K562 (cell line): ENCODE measurements around the gene CFAP73. TPM values are rescaled to one million over a fixed set of nuclear protein-coding genes. Genes with fewer than 3 reads are reported as not detected.
"Not testable (repeated sequence)": the region's sequence is repeated elsewhere in the genome, so short reads cannot be mapped to it uniquely, and the experiment has no call there.

ENCODE experiments used
- ATAC-seq: fragments of 200-7000 bp; cut with Tn5 transposase; 3 replicates; pipeline ENCODE4 v1.9.1; 2020; ENCODE audit warnings: moderate library complexity
- BruUV-seq: library from RNA; stranded (reverse); fragments of 400-500 nt; replicated peaks from 2 replicates; lab custom pipeline; 2021; lab: Mats Ljungman, UMichigan
- CTCF ChIA-PET: fragments of 300-600 bp; formaldehyde crosslinking; extraction: SDS; loops from one replicate; lab custom pipeline; 2021; ENCODE audit warnings: low intra/inter-chr PET ratio; lab: Yijun Ruan, JAX
- POLR2A ChIA-PET: fragments of 300-600, 350-650 bp; sonication (Branson Sonifier 250); formaldehyde crosslinking; extraction: SDS; loops from one replicate; lab custom pipeline; 2021; ENCODE audit warnings: antibody characterized with exemption, inconsistent platforms; lab: Yijun Ruan, JAX
- DNase-seq, 4 experiments: peaks; one replicate each; pipeline versions ENCODE4 v3.0.0 to v3.0.0-alpha.2; 2011 to 2018; ENCODE audit warnings: low spot score in 3 of 4, mixed read lengths in 3 of 4; ENCODE audit errors: extremely low read depth in 1 of 4
- FAIRE-seq: peaks from 2 replicates; lab custom pipeline; 2011; peaks lifted over from hg19 to GRCh38; lab: Jason Lieb, UNC
- H2AFZ ChIP-seq: 2 replicates; pipeline ENCODE4 v1.6.0; 2011; ENCODE audit warnings: low read depth, low read length, control low read depth, inconsistent platforms
- H3K27ac ChIP-seq: fragments of 200-600 bp; 3 replicates; pipeline ENCODE4 v1.8.0; 2011; ENCODE audit warnings: low read depth, mild to moderate bottlenecking, control low read depth, inconsistent platforms, low read length, moderate library complexity, mixed read lengths; ENCODE audit errors: extremely low read depth
- H3K27me3 ChIP-seq, 2 experiments: fragments of 300-600 bp in 1 of 2; 2 replicates in 1 of 2; 3 replicates in 1 of 2; pipeline versions ENCODE4 v1.6.0 to v1.8.0; 2011; ENCODE audit warnings: inconsistent platforms in 2 of 2, low read length in 2 of 2, mild to moderate bottlenecking in 1 of 2, mixed read lengths in 1 of 2, moderate library complexity in 1 of 2; ENCODE audit not compliant: control insufficient read depth in 2 of 2, insufficient read depth in 2 of 2
- H3K36me3 ChIP-seq: fragments of 300-600 bp; 3 replicates; pipeline ENCODE4 v1.8.0; 2011; ENCODE audit warnings: mild to moderate bottlenecking, low read length, inconsistent platforms; ENCODE audit not compliant: control insufficient read depth, insufficient read depth
- H3K4me1 ChIP-seq, 2 experiments: fragments of 200-600 bp in 1 of 2; replicated peaks in 1 of 2; 2 replicates in 1 of 2; 3 replicates in 1 of 2; pipeline versions ENCODE4 v1.5.1 to v1.8.0; 2011; ENCODE audit warnings: inconsistent platforms in 2 of 2, low read length in 2 of 2, mild to moderate bottlenecking in 1 of 2, mixed read lengths in 1 of 2, moderate library complexity in 1 of 2; ENCODE audit not compliant: control insufficient read depth in 2 of 2, insufficient read depth in 2 of 2
- H3K4me2 ChIP-seq: 2 replicates; pipeline ENCODE4 v1.6.1; 2011; ENCODE audit warnings: low read length, control low read depth, inconsistent platforms, mixed read lengths; ENCODE audit not compliant: insufficient read depth
- H3K4me3 ChIP-seq: fragments of 200-600 bp; sonication (generic), shearing (Covaris generic); 2 replicates; pipeline ENCODE4 v1.5.1; 2016; ENCODE audit warnings: control low read depth, inconsistent platforms
- H3K79me2 ChIP-seq: fragments of 200-600 bp; 3 replicates; pipeline ENCODE4 v1.8.0; 2011; ENCODE audit warnings: low read length, inconsistent platforms; ENCODE audit not compliant: control insufficient read depth, insufficient read depth
- H3K9ac ChIP-seq, 2 experiments: 2 replicates each; pipeline versions ENCODE4 v1.6.0 to v1.6.1; 2011; ENCODE audit warnings: low read depth in 2 of 2, low read length in 2 of 2, control low read depth in 1 of 2, inconsistent platforms in 1 of 2, mild to moderate bottlenecking in 1 of 2, mixed read lengths in 1 of 2; ENCODE audit not compliant: insufficient read depth in 1 of 2
- H3K9me1 ChIP-seq: one replicate; pipeline ENCODE4 v1.6.0; 2011; ENCODE audit warnings: inconsistent platforms, mild to moderate bottlenecking, low read length, moderate library complexity; ENCODE audit not compliant: control insufficient read depth, insufficient read depth
- H3K9me3 ChIP-seq: replicated peaks from 2 replicates; pipeline ENCODE4 v1.5.1; 2011; ENCODE audit warnings: low read depth, low read length, inconsistent platforms; ENCODE audit not compliant: control insufficient read depth, insufficient read depth
- H4K20me1 ChIP-seq: replicated peaks from 2 replicates; pipeline ENCODE4 v1.6.1; 2011; ENCODE audit warnings: low read length, inconsistent platforms, mixed read lengths; ENCODE audit not compliant: control insufficient read depth, insufficient read depth
- SPI1 ChIP-seq: IDR thresholded peaks from 2 replicates; pipeline ENCODE4 v1.6.1; 2011; ENCODE audit warnings: low read depth, low read length, control low read depth, borderline replicate concordance
- ZNF121 ChIP-seq: sonication (generic); formaldehyde crosslinking; conservative IDR thresholded peaks from 2 replicates; pipeline ENCODE4 v1.8.0; 2022; ENCODE audit warnings: missing genetic modification reagents
- WGBS: fragments of 100-300 bp; shearing (Covaris generic); methylation state at CpG from one replicate; pipeline ENCODE4 v1.1.6; 2016; ENCODE audit warnings: low coverage, mixed read lengths; ENCODE audit not compliant: insufficient coverage; ENCODE audit errors: missing lambda C conversion rate; 5-methylcytosine and 5-hydroxymethylcytosine counted together
- in situ Hi-C: fragments of 300-500 bp; cut with MboI; formaldehyde crosslinking; loops from 4 replicates; pipeline ENCODE4 v1.15.0; 2018; ENCODE audit warnings: inconsistent platforms, mixed read lengths
- intact Hi-C: fragments of 100-400 bp; cut with micrococcal nuclease; formaldehyde crosslinking; loops from 2 replicates; pipeline ENCODE4 v1.14.2; 2022
- polyA plus RNA-seq, 8 experiments: library from polyadenylated mRNA; depleted of rRNA in 4 of 8; stranded (reverse) in 5 of 8; unstranded in 3 of 8; fragments of >200 nt; fragmentation: Nextera tagmentation in 2 of 8; fragmentation: Illumina TruSeq in 1 of 8; extraction: Ambion mirVana in 2 of 8; extraction: Trizol in 1 of 8; gene quantifications; 2 replicates each; pipeline versions ENCODE4 v1.2.1 to v1.2.3, GENCODE V29; 2011 to 2014; ENCODE audit warnings: inconsistent platforms in 1 of 8, missing spikeins in 1 of 8
- total RNA-seq, 7 experiments: library from RNA; depleted of rRNA in 6 of 7; stranded (reverse); fragments of >200 nt in 6 of 7; fragmentation: Illumina TruSeq in 2 of 7; extraction: Trizol in 2 of 7; gene quantifications; 2 replicates each; pipeline versions ENCODE4 v1.2.1 to v1.2.3, GENCODE V29; 2011 to 2021; ENCODE audit warnings: low replicate concordance in 1 of 7
- TF ChIP-seq, protein P1 (sequence below): fragments of 450-650 bp; IDR thresholded peaks from 2 replicates; pipeline ENCODE4 v1.6.1; 2017; ENCODE audit warnings: mild to moderate bottlenecking, moderate library complexity

The CFAP73 gene
- total and polyA plus RNA-seq, 9 of the 15 experiments (the other 6 are each of a cell fraction or from before 2014, with no cell fraction given) = not detected

DNA sequence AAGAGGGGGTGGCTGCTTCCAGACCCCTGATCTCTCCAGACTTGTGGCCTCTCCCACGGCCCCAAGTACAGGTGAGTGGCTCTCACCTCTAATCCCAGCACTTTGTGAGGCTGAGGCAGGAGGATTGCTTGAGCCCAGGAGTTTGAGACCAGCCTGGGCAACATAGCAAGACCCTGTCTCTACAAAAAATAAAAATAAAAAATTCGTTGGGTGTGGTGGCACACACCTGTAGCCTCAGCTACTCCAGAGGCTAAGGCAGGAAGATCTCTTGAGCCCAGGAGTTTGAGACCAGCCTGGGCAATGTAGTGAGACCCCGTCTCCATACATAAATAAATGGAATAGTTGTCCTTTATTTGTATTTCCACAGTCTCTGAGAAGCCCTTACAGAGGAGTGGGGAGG, 7.8 kb upstream of the CFAP73 start:
- BruUV-seq, H2AFZ ChIP-seq, H3K4me2 ChIP-seq, H3K4me3 ChIP-seq, H4K20me1 ChIP-seq, ATAC-seq, H3K9me3 ChIP-seq, H3K79me2 ChIP-seq, H3K9me1 ChIP-seq, H3K9ac ChIP-seq, CTCF ChIA-PET, POLR2A ChIA-PET, FAIRE-seq, intact Hi-C loops, DNase-seq, in situ Hi-C loops, H3K36me3 ChIP-seq, H3K4me1 ChIP-seq, H3K27ac ChIP-seq, H3K27me3 ChIP-seq: not testable (repeated sequence)
- peak; percentile 94 for TF ChIP-seq ZNF121 (CRISPR knock-in tag)
- WGBS = 14% methylated on average over 3 of the region's 3 CpGs

DNA sequence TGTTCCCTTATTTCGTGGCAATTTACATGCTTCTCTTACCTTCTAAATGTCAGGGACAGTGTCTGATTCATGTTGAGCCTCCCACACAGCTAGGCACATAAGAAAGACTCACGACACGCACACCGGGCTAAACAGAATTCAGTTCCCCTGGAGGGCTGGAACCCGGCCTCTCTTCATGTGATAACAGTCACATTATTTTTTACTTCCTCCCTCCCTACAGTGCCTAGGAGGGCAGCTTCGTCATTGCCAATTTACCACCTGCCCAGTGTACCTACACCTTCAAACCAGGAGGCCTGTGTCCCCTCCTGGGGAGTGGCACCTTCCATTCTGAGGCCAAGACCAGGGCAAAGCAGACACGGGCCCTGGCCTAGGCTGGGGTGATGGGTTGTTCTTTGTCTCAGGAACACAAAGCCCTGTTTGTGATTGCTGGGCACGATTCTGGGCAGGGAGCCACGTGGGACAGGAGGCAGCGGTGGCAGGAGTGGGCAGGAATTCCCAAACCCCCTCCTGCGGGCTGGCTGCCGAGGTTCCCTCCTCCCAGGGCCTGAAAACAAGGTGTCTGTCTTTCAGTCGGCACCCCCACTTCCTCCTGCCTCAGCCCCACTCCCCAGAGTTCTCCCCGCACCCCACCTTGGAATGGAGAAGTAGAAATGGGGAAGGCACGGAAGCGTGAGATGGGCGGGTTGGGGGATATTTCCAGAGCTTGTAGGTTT, 7.2 kb upstream of the CFAP73 start:
- H3K36me3 ChIP-seq = no peaks in the 10 kb centered on the region
- H3K4me1 ChIP-seq = peaks cover 0 to 5% of the 10 kb centered on the region in 2 experiments; a peak in 2 of 5 replicates
- H3K27me3 ChIP-seq = peaks cover 0 to 4% of the 10 kb centered on the region in 2 experiments; a peak in 1 of 5 replicates
- H2AFZ ChIP-seq = no peak overlapping the region; the same call in 1 of the 2 replicates
- no peaks in the 10 kb centered on the region for H3K79me2 ChIP-seq
- TF ChIP-seq, protein P1, sequence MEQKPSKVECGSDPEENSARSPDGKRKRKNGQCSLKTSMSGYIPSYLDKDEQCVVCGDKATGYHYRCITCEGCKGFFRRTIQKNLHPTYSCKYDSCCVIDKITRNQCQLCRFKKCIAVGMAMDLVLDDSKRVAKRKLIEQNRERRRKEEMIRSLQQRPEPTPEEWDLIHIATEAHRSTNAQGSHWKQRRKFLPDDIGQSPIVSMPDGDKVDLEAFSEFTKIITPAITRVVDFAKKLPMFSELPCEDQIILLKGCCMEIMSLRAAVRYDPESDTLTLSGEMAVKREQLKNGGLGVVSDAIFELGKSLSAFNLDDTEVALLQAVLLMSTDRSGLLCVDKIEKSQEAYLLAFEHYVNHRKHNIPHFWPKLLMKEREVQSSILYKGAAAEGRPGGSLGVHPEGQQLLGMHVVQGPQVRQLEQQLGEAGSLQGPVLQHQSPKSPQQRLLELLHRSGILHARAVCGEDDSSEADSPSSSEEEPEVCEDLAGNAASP = no peak
- peak; percentile 19; the same call in 1 of the 2 replicates for TF ChIP-seq SPI1
- BruUV-seq = no TSS peak
- ChIA-PET POLR2A (interaction anchor here (0.6 kb wide), 1 partner anchor 1133 kb away, joined by 3 read pairs; no protein-coding TSS in a partner anchor), CTCF (no interaction called here)
- in situ Hi-C loops = no loop called here
- H3K4me2 ChIP-seq = no peak overlapping the region
- H3K9ac ChIP-seq = no peak overlapping the region
- ATAC-seq (no peak), FAIRE-seq (peak; percentile 49), DNase-seq (no peak)
- no peaks in the 10 kb centered on the region for H3K9me3 ChIP-seq
- no peaks in the 10 kb centered on the region for H3K9me1 ChIP-seq
- H3K4me3 ChIP-seq = no peak overlapping the region
- WGBS = 26% methylated on average over 16 of the region's 17 CpGs
- intact Hi-C loops = no loop called here
- no peaks in the 10 kb centered on the region for H4K20me1 ChIP-seq
- no peak overlapping the region for H3K27ac ChIP-seq
